HG03066 (cell line): Measurements from ENCODE around the gene THRB.
A peak's percentile ranks its signal among the peaks of the same experiment; 100 is the strongest.

Source experiments
- ATAC-seq: cut with Tn5 transposase; IDR thresholded peaks from one replicate; pipeline ENCODE4 v1.9.1; 2021; ENCODE audit warnings: low read depth; ENCODE audit not compliant: unreplicated experiment

Gene THRB

GRCh38 chr3:24249523-24249922 lies 245.1 kb downstream of the THRB start:
- no peak for ATAC-seq

- no peak for ATAC-seq
Measured at GRCh38 chr3:24245056-24245455, 249.6 kb downstream of the THRB start.

GRCh38 chr3:24244491-24244890 lies 250.2 kb downstream of the THRB start:
- no peak for ATAC-seq

- ATAC-seq, result no peak
Measured at GRCh38 chr3:24242012-24242698, 252.5 kb downstream of the THRB start.

- ATAC-seq, result no peak
Measured at GRCh38 chr3:24240306-24240705, 254.3 kb downstream of the THRB start.

- peak; percentile 83 for ATAC-seq
Measured at GRCh38 chr3:24237971-24238706, 256.5 kb downstream of the THRB start.

DNA sequence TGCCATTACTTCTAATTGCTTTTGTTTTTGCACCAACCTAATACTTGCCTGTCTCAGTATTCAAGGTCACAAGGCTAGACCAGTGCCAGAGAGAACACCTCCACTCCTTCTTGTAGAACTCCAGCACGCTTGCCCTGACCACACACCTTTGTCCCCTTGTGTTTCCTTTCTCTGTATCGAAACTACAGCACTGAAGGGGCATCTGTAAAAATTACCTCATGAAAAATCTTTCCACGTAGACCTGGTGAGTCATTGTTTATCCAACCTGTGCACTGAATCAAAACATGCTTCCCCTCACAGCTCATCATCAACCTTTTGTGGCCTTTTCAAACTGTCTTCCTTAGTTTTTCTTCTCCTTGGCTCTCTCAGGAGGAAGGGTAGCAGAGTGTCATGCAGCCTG lies 259.5 kb downstream of the THRB start:
- ATAC-seq, result no peak

GRCh38 chr3:24232784-24233183 lies 261.9 kb downstream of the THRB start:
- ATAC-seq, result no peak

DNA sequence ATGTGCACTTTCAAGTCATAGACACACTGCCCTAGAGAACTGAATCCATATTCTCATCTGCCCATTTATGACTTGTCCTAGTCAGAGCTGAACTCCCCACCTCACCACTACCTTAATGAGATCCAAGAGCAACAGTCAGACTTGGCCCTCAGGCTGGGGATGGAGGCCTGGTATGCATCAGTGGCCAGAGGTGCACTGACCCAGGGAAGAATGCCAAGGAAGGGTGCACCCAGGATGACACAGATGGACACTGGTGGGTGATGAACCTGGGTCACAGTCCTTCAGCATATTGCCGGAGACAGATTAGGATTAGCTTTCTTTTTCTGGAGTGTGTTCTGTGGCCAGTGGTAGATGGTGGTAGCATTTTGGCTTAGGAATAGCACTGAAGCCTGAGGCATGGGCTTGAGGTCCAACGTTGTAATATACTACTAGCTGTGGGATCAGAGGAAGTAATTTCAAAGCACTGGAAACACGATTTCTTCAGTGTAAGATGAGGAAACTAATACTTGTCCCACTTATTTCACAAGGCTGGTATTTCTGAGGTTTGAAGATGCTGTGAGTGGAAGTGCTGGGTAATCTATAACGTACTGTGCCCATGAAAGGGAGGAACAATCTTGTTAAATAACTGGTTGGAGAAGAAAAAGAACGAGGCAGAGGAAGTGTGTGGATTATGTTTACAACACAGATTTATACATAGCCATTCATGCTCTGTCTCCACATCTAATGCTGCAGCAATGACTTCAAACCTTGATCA lies 265.0 kb downstream of the THRB start:
- ATAC-seq, result no peak

DNA sequence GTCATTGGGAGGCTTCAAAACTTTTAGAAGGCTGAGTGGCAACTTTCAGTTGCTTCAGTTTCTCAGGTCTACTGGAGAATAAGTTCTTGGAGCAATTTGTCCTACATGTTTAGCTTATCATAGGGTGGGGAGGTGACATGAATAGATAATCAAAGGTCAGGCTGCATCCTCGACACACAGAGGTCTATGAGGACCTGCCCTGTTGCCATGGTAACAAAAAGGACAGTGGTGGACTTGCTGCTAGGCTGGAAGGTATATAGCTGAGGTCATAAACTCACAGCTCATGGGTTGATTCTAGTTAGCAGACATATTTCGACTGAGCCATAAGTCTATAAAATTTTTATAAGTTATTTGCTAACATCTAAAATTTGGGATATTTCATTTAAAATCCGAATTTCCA lies 267.0 kb downstream of the THRB start:
- no peak for ATAC-seq

DNA sequence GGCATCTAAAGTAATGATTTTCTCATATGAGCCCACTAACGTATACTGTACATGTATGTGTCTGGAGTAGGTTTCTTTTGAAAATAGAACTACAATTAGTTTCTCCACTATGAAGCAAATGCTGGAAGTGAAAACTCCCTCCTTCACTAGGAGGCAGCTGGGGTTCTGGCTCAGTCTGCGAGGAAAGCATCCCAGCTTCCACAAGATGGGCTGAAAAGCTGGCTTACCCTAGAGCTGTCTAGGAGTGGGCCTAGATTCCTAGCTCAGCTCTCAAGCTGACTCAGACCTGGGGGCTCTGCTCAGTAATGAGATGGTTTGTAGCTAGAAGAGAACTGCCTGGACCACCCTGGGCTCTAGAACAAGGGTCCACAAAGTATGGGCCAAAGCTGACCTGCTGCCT lies 268.3 kb downstream of the THRB start:
- ATAC-seq, result no peak

DNA sequence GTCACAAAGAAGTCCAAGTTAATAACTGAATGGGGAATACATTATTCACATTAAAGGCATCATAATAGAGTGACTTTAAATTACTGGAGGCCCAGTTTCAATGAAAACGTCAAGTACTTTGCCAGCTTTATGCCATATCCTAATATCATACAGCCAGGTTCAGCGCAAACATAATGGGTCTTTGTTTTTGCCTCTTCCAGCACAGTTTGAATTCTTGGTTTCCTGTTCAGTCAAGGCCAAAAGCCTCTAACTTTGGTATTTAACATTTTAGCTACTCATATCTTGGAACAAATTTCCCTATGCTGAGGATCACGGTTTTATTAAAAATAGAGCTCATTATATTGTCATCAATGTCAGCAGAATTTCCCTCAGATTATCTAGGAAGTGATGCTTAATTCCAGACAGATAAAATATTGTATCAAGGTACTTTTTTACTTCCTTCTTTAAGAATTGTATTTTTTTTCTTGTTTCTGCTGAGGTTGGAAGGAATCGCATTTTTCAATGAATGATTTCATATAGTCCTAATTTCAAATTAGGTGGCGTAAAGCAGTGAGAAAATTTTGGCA lies 269.2 kb downstream of the THRB start:
- ATAC-seq, result no peak

GRCh38 chr3:24224666-24225384 lies 269.8 kb downstream of the THRB start:
- ATAC-seq, result no peak

DNA sequence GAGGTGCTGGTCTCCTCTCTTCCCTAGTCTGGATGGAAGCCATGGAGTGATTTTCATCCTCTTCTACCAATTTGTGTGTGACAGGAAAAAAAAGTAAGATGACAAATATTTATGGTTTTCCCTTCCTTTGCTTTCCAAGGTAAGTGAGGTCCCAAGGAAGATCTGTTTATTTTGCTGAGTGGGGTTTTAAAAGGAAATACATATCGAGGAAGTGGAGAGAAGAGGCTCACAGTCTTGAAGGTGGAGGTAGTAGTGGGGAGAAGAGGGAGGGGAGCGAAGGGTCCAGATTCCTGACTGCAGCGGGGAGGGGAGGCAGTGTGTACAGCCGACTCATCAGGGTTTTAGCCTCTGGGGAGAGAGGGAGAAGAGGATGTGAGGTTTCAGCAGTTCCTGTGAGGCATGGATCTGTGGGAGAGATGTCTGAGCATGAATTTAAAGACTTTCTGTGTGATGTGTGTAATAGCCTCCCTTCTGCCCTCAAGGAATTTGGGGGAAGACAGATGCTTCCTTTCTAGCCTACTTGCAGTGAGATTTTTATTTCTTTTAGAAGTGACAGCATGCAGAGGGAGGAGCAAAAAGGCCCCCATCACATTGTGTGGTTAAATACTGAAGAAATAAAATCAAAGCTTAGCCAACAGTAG lies 272.4 kb downstream of the THRB start:
- no peak for ATAC-seq

DNA sequence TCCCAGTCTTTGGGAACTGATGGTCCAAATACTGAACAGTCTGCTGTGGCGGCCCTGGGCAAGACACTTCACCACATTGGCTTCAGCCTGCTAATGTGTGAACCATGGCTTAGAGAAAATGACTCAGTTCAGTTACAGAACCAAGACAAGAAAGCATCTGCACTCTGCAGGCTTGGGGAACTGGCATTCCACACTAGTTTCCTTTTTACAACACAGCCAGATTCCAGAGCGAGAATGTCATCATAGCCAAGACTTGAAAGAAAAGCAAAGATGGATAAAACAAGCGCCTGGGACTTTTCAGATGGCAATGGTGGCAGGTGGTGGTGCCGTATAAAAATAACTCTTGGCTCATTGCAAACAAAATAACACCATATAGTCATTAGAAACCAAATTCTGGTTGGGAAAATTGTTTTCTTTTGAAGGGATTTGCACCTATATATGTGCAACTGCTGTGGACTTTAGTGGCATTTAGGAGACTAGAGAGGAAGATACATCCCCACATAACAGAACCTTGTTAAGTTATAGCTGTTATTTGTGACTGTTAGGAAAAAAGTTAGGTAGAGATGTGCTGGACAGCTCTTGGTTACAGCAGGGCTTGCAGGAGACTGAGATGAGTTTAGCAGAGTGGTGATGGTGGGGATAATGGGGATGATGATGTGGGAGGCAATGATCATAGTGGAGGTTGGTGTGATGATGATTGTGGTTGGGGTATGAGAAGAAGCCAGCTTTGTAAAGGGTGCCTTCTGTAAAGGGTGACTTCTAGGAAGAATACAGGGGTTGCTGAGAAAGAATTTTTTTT lies 273.6 kb downstream of the THRB start:
- ATAC-seq, result no peak

DNA sequence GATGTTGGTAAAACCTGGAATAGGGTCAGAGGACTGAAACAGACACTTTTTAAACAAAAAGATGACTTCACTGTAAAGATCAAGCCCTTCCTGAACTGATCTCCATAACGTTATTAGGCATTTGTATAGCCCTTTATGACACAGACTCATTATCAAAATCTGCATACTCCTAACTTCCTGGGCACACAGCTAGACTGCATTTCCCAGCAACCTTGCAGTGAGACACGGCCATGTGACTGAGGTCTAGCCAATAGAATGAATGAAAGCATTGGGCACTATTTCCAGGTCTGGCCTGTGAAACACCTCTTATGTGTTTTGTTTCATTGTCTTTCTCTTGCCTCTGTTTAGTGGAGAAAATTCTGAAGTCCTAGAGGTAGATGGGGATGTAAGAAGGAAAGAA lies 279.1 kb downstream of the THRB start:
- ATAC-seq, result no peak

DNA sequence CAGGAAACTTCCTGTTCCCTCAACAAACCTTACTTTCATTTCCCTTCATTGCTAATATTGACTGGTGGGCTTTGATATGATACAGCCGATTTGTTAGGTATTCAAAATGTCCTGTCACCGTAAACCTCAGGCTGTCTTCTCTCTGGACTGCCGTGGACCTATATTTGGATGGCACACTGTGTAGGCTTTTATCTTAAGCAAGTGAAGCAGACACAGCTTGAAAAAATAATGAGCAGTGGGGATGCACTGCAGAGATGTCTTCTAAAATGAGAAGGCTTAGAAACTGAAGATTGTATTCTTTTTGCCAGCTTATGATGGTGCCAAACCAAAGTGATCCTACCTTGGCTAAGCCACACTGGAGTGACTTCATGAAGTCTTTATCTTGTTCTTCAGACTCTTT lies 283.3 kb downstream of the THRB start:
- ATAC-seq, result no peak

DNA sequence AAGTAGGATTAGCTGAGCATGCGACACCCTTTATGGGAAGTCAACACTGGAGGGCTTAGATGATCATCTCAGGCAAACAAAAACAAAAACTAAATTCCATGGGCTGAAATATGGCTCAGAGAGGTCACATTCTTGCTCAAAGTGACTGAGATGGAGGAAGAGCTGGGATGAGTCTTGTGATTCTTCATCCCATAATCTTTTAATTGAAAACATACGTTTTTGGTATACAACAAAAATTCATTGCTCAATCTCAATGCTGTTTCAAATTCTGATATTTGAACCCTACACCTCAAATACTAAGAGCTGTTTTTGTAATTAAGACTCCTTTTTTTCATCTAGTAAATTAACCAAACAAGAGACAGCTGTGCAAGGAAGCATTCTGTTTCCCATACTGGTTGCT lies 292.6 kb downstream of the THRB start:
- no peak for ATAC-seq

- ATAC-seq, result no peak
Measured at GRCh38 chr3:24201301-24201700, 293.3 kb downstream of the THRB start.
